Mammary epithelial cell (primary cell): ENCODE data around the gene CYP2B6.

Experiments
- EZH2 ChIP-seq: IDR thresholded peaks from 2 replicates; pipeline ENCODE4 v1.6.1; 2012; ENCODE audit warnings: low read length, inconsistent platforms, borderline replicate concordance
- TF ChIP-seq, protein P1 (sequence below), 2 donors: IDR thresholded peaks in 1 of 2; conservative IDR thresholded peaks in 1 of 2; 2 replicates each; pipeline ENCODE4 v1.5.1; 2011 to 2012; ENCODE audit warnings: inconsistent platforms in 2 of 2, low read length in 2 of 2, mild to moderate bottlenecking in 2 of 2, control low read depth in 1 of 2, low read depth in 1 of 2; ENCODE audit not compliant: insufficient read depth in 1 of 2; ENCODE audit errors: extremely low read depth in 1 of 2

- TF ChIP-seq EZH2: no peak
- TF ChIP-seq, protein P1, sequence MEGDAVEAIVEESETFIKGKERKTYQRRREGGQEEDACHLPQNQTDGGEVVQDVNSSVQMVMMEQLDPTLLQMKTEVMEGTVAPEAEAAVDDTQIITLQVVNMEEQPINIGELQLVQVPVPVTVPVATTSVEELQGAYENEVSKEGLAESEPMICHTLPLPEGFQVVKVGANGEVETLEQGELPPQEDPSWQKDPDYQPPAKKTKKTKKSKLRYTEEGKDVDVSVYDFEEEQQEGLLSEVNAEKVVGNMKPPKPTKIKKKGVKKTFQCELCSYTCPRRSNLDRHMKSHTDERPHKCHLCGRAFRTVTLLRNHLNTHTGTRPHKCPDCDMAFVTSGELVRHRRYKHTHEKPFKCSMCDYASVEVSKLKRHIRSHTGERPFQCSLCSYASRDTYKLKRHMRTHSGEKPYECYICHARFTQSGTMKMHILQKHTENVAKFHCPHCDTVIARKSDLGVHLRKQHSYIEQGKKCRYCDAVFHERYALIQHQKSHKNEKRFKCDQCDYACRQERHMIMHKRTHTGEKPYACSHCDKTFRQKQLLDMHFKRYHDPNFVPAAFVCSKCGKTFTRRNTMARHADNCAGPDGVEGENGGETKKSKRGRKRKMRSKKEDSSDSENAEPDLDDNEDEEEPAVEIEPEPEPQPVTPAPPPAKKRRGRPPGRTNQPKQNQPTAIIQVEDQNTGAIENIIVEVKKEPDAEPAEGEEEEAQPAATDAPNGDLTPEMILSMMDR (conservative IDR thresholded peaks at IDR 0.05 in 1 of 2, IDR thresholded peaks at IDR 0.05 in 1 of 2; ENCODE audit: extremely low read depth in 1 of 2, insufficient read depth in 1 of 2, low read depth in 1 of 2, low read length in 2 of 2): no peak
These were observed 23.6 kb downstream of the CYP2B6 start for GRCh38 chr19:41014643-41015042.
